ENCODE measurements around the gene LENG9.

Gene LENG9

DNA sequence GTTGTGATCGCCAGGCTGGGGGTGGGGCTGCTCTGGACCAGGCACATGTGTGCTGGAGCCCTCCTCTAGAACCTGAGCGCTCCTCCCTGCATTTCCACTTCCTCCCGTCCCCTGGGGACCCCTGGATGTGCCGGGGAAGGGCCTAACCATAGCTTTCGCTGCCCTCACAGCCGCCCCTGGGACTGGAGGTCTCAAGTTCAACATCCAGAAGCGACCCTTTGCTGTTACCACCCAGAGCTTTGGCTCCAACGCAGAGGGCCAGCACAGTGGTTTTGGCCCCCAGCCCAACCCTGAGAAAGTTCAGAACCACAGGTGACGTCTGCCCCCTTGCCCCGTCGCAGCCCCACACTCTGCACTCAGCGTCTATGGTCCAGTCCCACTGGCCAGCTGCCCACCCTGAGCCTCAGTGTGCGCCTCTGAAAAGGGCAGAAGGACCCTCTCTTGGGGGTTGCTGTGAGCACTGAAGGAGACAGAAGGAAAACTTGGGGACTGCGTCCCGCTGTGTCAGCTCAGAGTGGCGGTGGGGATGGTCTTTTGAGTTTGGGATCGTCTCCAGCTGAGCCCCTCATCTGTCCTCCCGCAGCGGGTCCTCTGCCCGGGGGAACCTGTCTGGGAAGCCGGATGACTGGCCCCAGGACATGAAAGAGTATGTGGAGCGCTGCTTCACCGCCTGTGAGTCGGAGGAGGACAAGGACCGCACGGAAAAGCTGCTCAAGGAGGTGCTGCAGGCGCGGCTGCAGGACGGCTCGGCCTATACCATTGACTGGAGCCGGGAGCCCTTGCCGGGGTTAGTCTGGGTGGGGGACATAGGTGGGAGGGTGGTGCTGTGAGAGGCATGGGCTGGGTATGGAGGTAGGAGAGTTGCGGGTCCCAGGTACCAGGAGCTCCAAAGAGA lies 8.6 kb downstream of the LENG9 start:
- H2AFZ ChIP-seq (ENCODE audit: low read length), result no peak overlapping the region
- peaks cover 92% of the 10 kb centered on the region for H3K36me3 ChIP-seq (ENCODE audit: insufficient read depth, low read length)
- H3K79me2 ChIP-seq (ENCODE audit: insufficient read depth, low read length), result peaks cover 20% of the 10 kb centered on the region
- H3K9ac ChIP-seq (ENCODE audit: low read length), result no peak overlapping the region
- no peaks in the 10 kb centered on the region for H3K27me3 ChIP-seq (ENCODE audit: insufficient read depth, low read length)
- no peak overlapping the region for H3K4me3 ChIP-seq (ENCODE audit: low read depth, low read length, poor library complexity, severe bottlenecking)
- peaks cover 16% of the 10 kb centered on the region for H3K4me1 ChIP-seq (ENCODE audit: insufficient read depth, low read length, severe bottlenecking)
- H4K20me1 ChIP-seq (ENCODE audit: insufficient read depth, low read length), result no peaks in the 10 kb centered on the region
- no peaks in the 10 kb centered on the region for H3F3A ChIP-seq (ENCODE audit: insufficient read depth, low read length)
- no peak overlapping the region for H3K4me2 ChIP-seq (ENCODE audit: low read length)
- no peaks in the 10 kb centered on the region for H3K9me3 ChIP-seq (ENCODE audit: low read length)
- H3K27ac ChIP-seq (ENCODE audit: low read depth, low read length, poor library complexity, severe bottlenecking), result no peak overlapping the region
- H3K9me2 ChIP-seq (ENCODE audit: low read depth, low read length), result no peaks in the 10 kb centered on the region
- TF ChIP-seq EZH2 (IDR thresholded peaks at IDR 0.05; ENCODE audit: borderline replicate concordance, low read length), result no peak
- TF ChIP-seq, protein P1, sequence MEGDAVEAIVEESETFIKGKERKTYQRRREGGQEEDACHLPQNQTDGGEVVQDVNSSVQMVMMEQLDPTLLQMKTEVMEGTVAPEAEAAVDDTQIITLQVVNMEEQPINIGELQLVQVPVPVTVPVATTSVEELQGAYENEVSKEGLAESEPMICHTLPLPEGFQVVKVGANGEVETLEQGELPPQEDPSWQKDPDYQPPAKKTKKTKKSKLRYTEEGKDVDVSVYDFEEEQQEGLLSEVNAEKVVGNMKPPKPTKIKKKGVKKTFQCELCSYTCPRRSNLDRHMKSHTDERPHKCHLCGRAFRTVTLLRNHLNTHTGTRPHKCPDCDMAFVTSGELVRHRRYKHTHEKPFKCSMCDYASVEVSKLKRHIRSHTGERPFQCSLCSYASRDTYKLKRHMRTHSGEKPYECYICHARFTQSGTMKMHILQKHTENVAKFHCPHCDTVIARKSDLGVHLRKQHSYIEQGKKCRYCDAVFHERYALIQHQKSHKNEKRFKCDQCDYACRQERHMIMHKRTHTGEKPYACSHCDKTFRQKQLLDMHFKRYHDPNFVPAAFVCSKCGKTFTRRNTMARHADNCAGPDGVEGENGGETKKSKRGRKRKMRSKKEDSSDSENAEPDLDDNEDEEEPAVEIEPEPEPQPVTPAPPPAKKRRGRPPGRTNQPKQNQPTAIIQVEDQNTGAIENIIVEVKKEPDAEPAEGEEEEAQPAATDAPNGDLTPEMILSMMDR (IDR thresholded peaks at IDR 0.05; ENCODE audit: low read length), result no peak

DNA sequence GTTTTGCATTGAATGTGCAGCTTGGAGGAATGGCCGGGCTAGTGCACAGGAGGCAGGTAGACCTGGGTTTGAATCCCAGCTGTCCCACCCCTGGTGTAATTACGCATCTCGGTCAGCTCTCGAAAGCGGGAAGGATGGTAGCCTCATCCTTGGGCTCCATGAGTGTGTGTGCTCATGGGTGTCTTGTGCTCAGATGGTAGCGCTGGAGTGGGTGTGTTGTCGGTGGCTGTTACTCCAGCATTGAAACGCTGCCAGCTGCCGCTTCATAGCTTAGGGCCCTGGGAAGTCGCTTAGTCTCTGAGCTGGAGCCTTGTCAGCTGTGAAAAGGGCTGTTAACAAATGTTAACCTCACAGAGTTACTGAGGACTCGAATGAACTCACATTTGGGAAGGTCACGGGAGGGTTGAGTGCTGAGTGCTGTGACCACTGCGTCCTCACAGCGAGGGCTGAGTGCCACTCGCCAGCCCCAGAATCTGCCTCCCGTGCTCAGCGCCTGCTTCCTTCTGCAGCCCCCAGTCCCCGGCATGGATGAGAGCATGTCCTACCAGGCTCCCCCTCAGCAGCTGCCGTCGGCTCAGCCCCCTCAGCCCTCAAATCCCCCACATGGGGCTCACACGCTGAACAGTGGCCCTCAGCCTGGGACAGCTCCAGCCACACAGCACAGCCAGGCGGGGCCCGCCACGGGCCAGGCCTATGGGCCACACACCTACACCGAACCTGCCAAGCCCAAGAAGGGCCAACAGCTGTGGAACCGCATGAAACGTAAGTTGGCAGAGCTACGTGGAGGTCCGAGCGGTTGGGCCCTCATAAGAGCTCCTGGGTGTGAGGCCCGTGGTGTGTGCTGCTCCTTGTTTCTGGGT lies 9.4 kb downstream of the LENG9 start:
- Histone ChIP-seq H3K27ac (ENCODE audit: low read depth, low read length, poor library complexity, severe bottlenecking) (no peak overlapping the region), H3K9me3 (ENCODE audit: low read length) (no peaks in the 10 kb centered on the region), H3K4me3 (ENCODE audit: low read depth, low read length, poor library complexity, severe bottlenecking) (no peak overlapping the region), H3K27me3 (ENCODE audit: insufficient read depth, low read length) (no peaks in the 10 kb centered on the region), H4K20me1 (ENCODE audit: insufficient read depth, low read length) (no peaks in the 10 kb centered on the region), H2AFZ (ENCODE audit: low read length) (no peak overlapping the region), H3K4me2 (ENCODE audit: low read length) (no peak overlapping the region), H3K9ac (ENCODE audit: low read length) (no peak overlapping the region), H3K36me3 (ENCODE audit: insufficient read depth, low read length) (peaks cover 85% of the 10 kb centered on the region), H3K9me2 (ENCODE audit: low read depth, low read length) (no peaks in the 10 kb centered on the region), H3K79me2 (ENCODE audit: insufficient read depth, low read length) (peaks cover 28% of the 10 kb centered on the region), H3F3A (ENCODE audit: insufficient read depth, low read length) (no peaks in the 10 kb centered on the region), H3K4me1 (ENCODE audit: insufficient read depth, low read length, severe bottlenecking) (peaks cover 18% of the 10 kb centered on the region)
- TF ChIP-seq EZH2 (IDR thresholded peaks at IDR 0.05; ENCODE audit: borderline replicate concordance, low read length), result no peak
- TF ChIP-seq, protein P1 (IDR thresholded peaks at IDR 0.05; ENCODE audit: low read length), result no peak

DNA sequence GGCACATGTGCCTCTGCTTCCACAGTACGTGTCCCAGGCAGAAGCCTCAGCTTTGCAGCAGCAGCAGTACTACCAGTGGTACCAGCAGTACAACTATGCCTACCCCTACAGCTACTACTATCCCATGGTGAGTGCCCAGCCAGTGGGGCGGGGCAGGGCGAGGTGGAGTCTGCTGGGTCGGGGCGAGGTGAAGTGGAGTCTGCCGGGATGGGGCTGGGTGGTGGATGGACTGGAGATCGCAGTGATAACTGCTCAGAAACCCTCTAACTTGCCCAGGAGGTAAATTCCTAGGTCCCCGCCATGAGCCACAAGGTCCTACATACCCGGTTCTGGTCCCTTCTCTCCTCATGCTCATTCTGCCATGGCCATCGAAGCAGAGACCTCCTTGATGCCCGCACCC lies 11.0 kb downstream of the LENG9 start:
- Histone ChIP-seq H3K9me3 (ENCODE audit: low read length) (no peaks in the 10 kb centered on the region), H4K20me1 (ENCODE audit: insufficient read depth, low read length) (no peaks in the 10 kb centered on the region), H3K4me1 (ENCODE audit: insufficient read depth, low read length, severe bottlenecking) (peaks cover 21% of the 10 kb centered on the region), H3K4me2 (ENCODE audit: low read length) (no peak overlapping the region), H3K9ac (ENCODE audit: low read length) (no peak overlapping the region), H3K27ac (ENCODE audit: low read depth, low read length, poor library complexity, severe bottlenecking) (no peak overlapping the region), H3K9me2 (ENCODE audit: low read depth, low read length) (no peaks in the 10 kb centered on the region), H3F3A (ENCODE audit: insufficient read depth, low read length) (no peaks in the 10 kb centered on the region), H3K27me3 (ENCODE audit: insufficient read depth, low read length) (no peaks in the 10 kb centered on the region), H3K79me2 (ENCODE audit: insufficient read depth, low read length) (peaks cover 36% of the 10 kb centered on the region), H2AFZ (ENCODE audit: low read length) (no peak overlapping the region), H3K36me3 (ENCODE audit: insufficient read depth, low read length) (peaks cover 70% of the 10 kb centered on the region), H3K4me3 (ENCODE audit: low read depth, low read length, poor library complexity, severe bottlenecking) (no peak overlapping the region)
- TF ChIP-seq, protein P1 (IDR thresholded peaks at IDR 0.05; ENCODE audit: low read length), result no peak
- no peak for TF ChIP-seq EZH2 (IDR thresholded peaks at IDR 0.05; ENCODE audit: borderline replicate concordance, low read length)

Data from OCI-LY1 (cell line).